Measurements from ENCODE around the gene CNEP1R1. TPM values are rescaled to one million over a fixed set of nuclear protein-coding genes. Genes with fewer than 3 reads are reported as not detected.

The CNEP1R1 gene
- total and polyA plus RNA-seq, 7 experiments from 2014 or later, result 11.2 to 41.0 (median 28.1) TPM

- H3K36me3 ChIP-seq (ENCODE audit: control insufficient read depth in 2 of 3, insufficient read depth in 3 of 3, low read length in 3 of 3), result peaks cover 3 to 73% (median 8%) of the 10 kb centered on the region in 3 experiments
- no peaks in the 10 kb centered on the region for H3K4me1 ChIP-seq (ENCODE audit: control insufficient read depth in 2 of 2, insufficient read depth in 2 of 2, low read length in 2 of 2)
- intact Hi-C loops (cut with micrococcal nuclease), result no loop called here
- ATAC-seq (no peak), DNase-seq (no peak)
- no peak overlapping the region for H3K27ac Mint-ChIP-seq
- no peaks in the 10 kb centered on the region for H3K9me3 ChIP-seq (ENCODE audit: control insufficient read depth in 2 of 3, low read length in 3 of 3)
- H3K9me3 Mint-ChIP-seq, result no peaks in the 10 kb centered on the region
- POLR2A ChIA-PET, result interaction anchor here (1.2 kb wide), 1 partner anchor 13 kb away, joined by 3 read pairs; no protein-coding TSS in a partner anchor
- H3K27ac ChIP-seq (ENCODE audit: low read depth, low read length), result no peak overlapping the region
- H3K27me3 ChIP-seq (ENCODE audit: control insufficient read depth in 2 of 2, insufficient read depth in 2 of 2, low read length in 2 of 2), result no peaks in the 10 kb centered on the region
- H3K4me3 ChIP-seq (ENCODE audit: low read length), result no peak overlapping the region
- peaks cover 0 to 11% (median 3%) of the 10 kb centered on the region in 7 donors for H3K4me1 Mint-ChIP-seq
- no peaks in the 10 kb centered on the region for H3K27me3 Mint-ChIP-seq
- no peak overlapping the region for H3K4me3 Mint-ChIP-seq
- peaks cover 15 to 54% (median 38%) of the 10 kb centered on the region in 5 donors for H3K36me3 Mint-ChIP-seq
- CTCF ChIA-PET, result no interaction called here
Observed at GRCh38 chr16:50083996-50084395, 59.0 kb downstream of the CNEP1R1 start.

GRCh38 chr16:50086176-50086575 lies 61.2 kb downstream of the CNEP1R1 start:
- POLR2A ChIA-PET, result no interaction called here
- no peaks in the 10 kb centered on the region for H3K4me1 ChIP-seq (ENCODE audit: control insufficient read depth in 2 of 2, insufficient read depth in 2 of 2, low read length in 2 of 2)
- no peak overlapping the region for H3K27ac ChIP-seq (ENCODE audit: low read depth, low read length)
- H3K9me3 ChIP-seq (ENCODE audit: control insufficient read depth in 2 of 3, low read length in 3 of 3), result no peaks in the 10 kb centered on the region
- Mint-ChIP-seq H3K4me3 (no peak overlapping the region), H3K4me1 (peaks cover 0 to 6% (median 0%) of the 10 kb centered on the region in 7 donors), H3K9me3 (no peaks in the 10 kb centered on the region), H3K36me3 (peaks cover 8 to 47% (median 32%) of the 10 kb centered on the region in 5 donors), H3K27ac (no peak overlapping the region), H3K27me3 (no peaks in the 10 kb centered on the region)
- CTCF ChIA-PET, result no interaction called here
- intact Hi-C loops (cut with micrococcal nuclease), result no loop called here
- no peak overlapping the region for H3K4me3 ChIP-seq (ENCODE audit: low read length)
- DNase-seq (no peak), ATAC-seq (no peak)
- H3K36me3 ChIP-seq (ENCODE audit: control insufficient read depth in 2 of 3, insufficient read depth in 3 of 3, low read length in 3 of 3), result peaks cover 0 to 61% (median 10%) of the 10 kb centered on the region in 3 experiments
- H3K27me3 ChIP-seq (ENCODE audit: control insufficient read depth in 2 of 2, insufficient read depth in 2 of 2, low read length in 2 of 2), result no peaks in the 10 kb centered on the region

Other genes starting within 250 kb of the CNEP1R1 start
- not detected for gene ZNF423, start 169.1 kb upstream of the CNEP1R1 start, total RNA-seq
- gene ZNF423, start 169.1 kb upstream of the CNEP1R1 start, polyA plus RNA-seq, result not detected
- 10 to 100 TPM; 12.5 to 27.5 (median 23.5) TPM for gene HEATR3, start 40.7 kb downstream of the CNEP1R1 start, total RNA-seq
- gene HEATR3, start 40.7 kb downstream of the CNEP1R1 start, polyA plus RNA-seq, result 10 to 100 TPM in 1 of 2 donors, 1 to 10 TPM in 1; 5.7 to 10.3 TPM
- gene TENT4B, start 128.1 kb downstream of the CNEP1R1 start, total RNA-seq, result 10 to 100 TPM; 18.8 to 25.9 (median 23.8) TPM
- 1 to 10 TPM; 5.0 to 5.4 TPM for gene TENT4B, start 128.1 kb downstream of the CNEP1R1 start, polyA plus RNA-seq
- gene ADCY7, start 241.3 kb downstream of the CNEP1R1 start, total RNA-seq, result 100 to 1,000 TPM; 179 to 326 (median 208) TPM
- 10 to 100 TPM; 62.6 to 85.7 TPM for gene ADCY7, start 241.3 kb downstream of the CNEP1R1 start, polyA plus RNA-seq

Measured in naive thymus-derived CD4-positive, alpha-beta T cell (primary cell).